ENCODE results near the gene TTC39B.

GRCh38 chr9:15154677-15155076 is 152.3 kb downstream of the TTC39B start:
- no peak for TF ChIP-seq YY1 (IDR thresholded peaks at IDR 0.05; ENCODE audit: low read depth)
- no peak for TF ChIP-seq EP300 (IDR thresholded peaks at IDR 0.05; ENCODE audit: borderline replicate concordance)
- no peak for TF ChIP-seq REST (IDR thresholded peaks at IDR 0.05; ENCODE audit: low read depth)

All from Ishikawa (cell line).